ENCODE results near the gene NIPBL. TPM values are rescaled to one million over a fixed set of nuclear protein-coding genes. Genes with fewer than 3 reads are reported as not detected.

NIPBL gene
- total RNA-seq, 1 donor from 2014 or later = 67.9 TPM

- Histone ChIP-seq H3F3A (ENCODE audit: low read depth) (no peaks in the 10 kb centered on the region), H2AFZ (replicated peaks) (no peak overlapping the region), H3K4me2 (no peak overlapping the region), H3K27me3 (no peaks in the 10 kb centered on the region), H3K4me3 (no peak overlapping the region), H3K9me3 (ENCODE audit: low read depth) (peaks cover 10% of the 10 kb centered on the region), H3K27ac (no peak overlapping the region), H3K79me2 (ENCODE audit: low read depth) (peaks cover 100% of the 10 kb centered on the region), H4K20me1 (ENCODE audit: low read depth) (peaks cover 24% of the 10 kb centered on the region), H3K36me3 (peaks cover 3% of the 10 kb centered on the region), H3K9ac (no peak overlapping the region), H3K4me1 (no peaks in the 10 kb centered on the region)
- peaks cover 54% of the 10 kb centered on the region for H3K9me3 Mint-ChIP-seq
- H3K36me3 Mint-ChIP-seq = peaks cover 39% of the 10 kb centered on the region
- TF ChIP-seq, protein P1, sequence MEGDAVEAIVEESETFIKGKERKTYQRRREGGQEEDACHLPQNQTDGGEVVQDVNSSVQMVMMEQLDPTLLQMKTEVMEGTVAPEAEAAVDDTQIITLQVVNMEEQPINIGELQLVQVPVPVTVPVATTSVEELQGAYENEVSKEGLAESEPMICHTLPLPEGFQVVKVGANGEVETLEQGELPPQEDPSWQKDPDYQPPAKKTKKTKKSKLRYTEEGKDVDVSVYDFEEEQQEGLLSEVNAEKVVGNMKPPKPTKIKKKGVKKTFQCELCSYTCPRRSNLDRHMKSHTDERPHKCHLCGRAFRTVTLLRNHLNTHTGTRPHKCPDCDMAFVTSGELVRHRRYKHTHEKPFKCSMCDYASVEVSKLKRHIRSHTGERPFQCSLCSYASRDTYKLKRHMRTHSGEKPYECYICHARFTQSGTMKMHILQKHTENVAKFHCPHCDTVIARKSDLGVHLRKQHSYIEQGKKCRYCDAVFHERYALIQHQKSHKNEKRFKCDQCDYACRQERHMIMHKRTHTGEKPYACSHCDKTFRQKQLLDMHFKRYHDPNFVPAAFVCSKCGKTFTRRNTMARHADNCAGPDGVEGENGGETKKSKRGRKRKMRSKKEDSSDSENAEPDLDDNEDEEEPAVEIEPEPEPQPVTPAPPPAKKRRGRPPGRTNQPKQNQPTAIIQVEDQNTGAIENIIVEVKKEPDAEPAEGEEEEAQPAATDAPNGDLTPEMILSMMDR (IDR thresholded peaks at IDR 0.05) = no peak
- TF ChIP-seq EZH2phosphoT487 (IDR thresholded peaks at IDR 0.05) (no peak), EZH2 (IDR thresholded peaks at IDR 0.05) (no peak)
- H3K27me3 Mint-ChIP-seq (ENCODE audit: insufficient read depth, low read depth) = no peaks in the 10 kb centered on the region
- DNase-seq (ENCODE audit: low spot score) = no peak
- no peak overlapping the region for H3K27ac Mint-ChIP-seq
- H3K4me1 Mint-ChIP-seq = no peaks in the 10 kb centered on the region
- no peak overlapping the region for H3K4me3 Mint-ChIP-seq
Measured at GRCh38 chr5:36902353-36902752, 25.8 kb downstream of the NIPBL start.

DNA sequence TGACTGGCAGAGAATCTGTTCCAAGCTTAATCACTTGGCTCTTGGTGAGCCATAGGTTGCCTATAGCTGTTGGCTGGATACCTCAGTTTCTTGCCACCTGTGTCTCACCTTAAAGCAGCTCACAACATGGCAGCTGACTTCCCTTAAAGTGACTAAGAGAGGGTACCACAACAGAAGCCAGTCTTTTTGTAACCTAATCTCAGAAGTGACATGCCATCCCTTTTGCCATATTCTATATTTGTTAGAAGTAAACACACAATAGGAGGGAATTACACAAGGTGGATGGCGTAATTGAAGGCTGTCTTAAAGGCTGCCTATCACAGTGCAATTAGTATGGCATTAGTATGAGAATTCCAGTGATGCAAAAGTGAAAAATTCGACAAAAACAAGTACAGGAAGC, 28.1 kb downstream of the NIPBL start:
- no peak overlapping the region for H3K4me3 Mint-ChIP-seq
- Histone ChIP-seq H3K4me3 (no peak overlapping the region), H3K9ac (no peak overlapping the region), H3K9me3 (ENCODE audit: low read depth) (peaks cover 10% of the 10 kb centered on the region), H3F3A (ENCODE audit: low read depth) (no peaks in the 10 kb centered on the region), H3K36me3 (peaks cover 3% of the 10 kb centered on the region), H4K20me1 (ENCODE audit: low read depth) (peaks cover 20% of the 10 kb centered on the region), H3K4me1 (no peaks in the 10 kb centered on the region), H3K79me2 (ENCODE audit: low read depth) (peaks cover 100% of the 10 kb centered on the region), H2AFZ (replicated peaks) (no peak overlapping the region), H3K4me2 (no peak overlapping the region), H3K27ac (no peak overlapping the region), H3K27me3 (no peaks in the 10 kb centered on the region)
- TF ChIP-seq, protein P1 (IDR thresholded peaks at IDR 0.05) = no peak
- no peak for TF ChIP-seq EZH2 (IDR thresholded peaks at IDR 0.05)
- no peak for TF ChIP-seq EZH2phosphoT487 (IDR thresholded peaks at IDR 0.05)
- no peak for DNase-seq (ENCODE audit: low spot score)
- no peaks in the 10 kb centered on the region for H3K4me1 Mint-ChIP-seq
- peaks cover 29% of the 10 kb centered on the region for H3K36me3 Mint-ChIP-seq
- peaks cover 47% of the 10 kb centered on the region for H3K9me3 Mint-ChIP-seq
- H3K27ac Mint-ChIP-seq = no peak overlapping the region
- H3K27me3 Mint-ChIP-seq (ENCODE audit: insufficient read depth, low read depth) = no peaks in the 10 kb centered on the region

DNA sequence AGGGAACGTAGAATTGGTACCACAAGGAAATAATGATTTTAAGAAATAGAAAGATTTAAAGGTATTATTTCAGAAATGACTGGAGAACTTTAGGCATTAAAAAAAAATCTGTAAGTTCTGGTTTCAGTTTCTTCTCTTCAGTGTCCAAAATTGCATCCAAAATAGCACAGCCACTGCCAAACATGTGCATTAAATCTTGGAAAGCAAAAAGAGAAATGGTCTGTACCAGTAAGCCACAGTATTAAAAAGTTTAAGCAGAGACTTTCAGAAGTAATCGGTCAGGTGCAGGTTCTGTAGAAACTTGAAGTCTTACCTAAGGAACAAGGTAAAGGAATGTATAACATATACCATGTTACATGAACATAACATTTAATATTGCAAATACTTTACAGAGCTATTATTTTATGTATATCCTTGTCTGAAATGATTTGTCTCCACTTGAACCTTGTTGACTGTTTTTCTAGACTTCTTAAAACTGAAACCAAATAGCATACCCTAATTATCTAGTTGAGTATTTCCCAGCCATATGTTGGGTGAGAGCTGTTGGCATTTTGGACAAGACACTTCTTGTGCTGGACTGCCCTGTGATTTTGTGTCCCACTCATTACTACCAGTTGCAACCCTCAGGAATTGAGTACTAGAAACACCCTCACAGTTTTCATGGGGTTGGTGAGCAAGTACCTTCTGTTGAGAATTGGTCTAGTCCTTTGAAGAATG, 32.1 kb downstream of the NIPBL start:
- peaks cover 60% of the 10 kb centered on the region for H4K20me1 ChIP-seq (ENCODE audit: low read depth)
- no peak for DNase-seq (ENCODE audit: low spot score)
- H3K4me1 ChIP-seq = no peaks in the 10 kb centered on the region
- TF ChIP-seq, protein P1 (IDR thresholded peaks at IDR 0.05) = no peak
- TF ChIP-seq EZH2phosphoT487 (IDR thresholded peaks at IDR 0.05) (no peak), EZH2 (IDR thresholded peaks at IDR 0.05) (no peak)
- Mint-ChIP-seq H3K36me3 (peaks cover 10% of the 10 kb centered on the region), H3K27me3 (ENCODE audit: insufficient read depth, low read depth) (no peaks in the 10 kb centered on the region), H3K9me3 (peaks cover 17% of the 10 kb centered on the region), H3K4me3 (no peak overlapping the region), H3K27ac (no peak overlapping the region), H3K4me1 (no peaks in the 10 kb centered on the region)
- no peaks in the 10 kb centered on the region for H3K36me3 ChIP-seq
- no peaks in the 10 kb centered on the region for H3K27me3 ChIP-seq
- no peak overlapping the region for H3K4me2 ChIP-seq
- H3K9ac ChIP-seq = no peak overlapping the region
- peaks cover 100% of the 10 kb centered on the region for H3K79me2 ChIP-seq (ENCODE audit: low read depth)
- H3K27ac ChIP-seq = no peak overlapping the region
- H3K9me3 ChIP-seq (ENCODE audit: low read depth) = no peaks in the 10 kb centered on the region
- no peak overlapping the region for H3K4me3 ChIP-seq
- no peak overlapping the region for H2AFZ ChIP-seq (replicated peaks)
- no peaks in the 10 kb centered on the region for H3F3A ChIP-seq (ENCODE audit: low read depth)
